Loucy (cell line): Measurements from ENCODE around the gene PDE9A.
"Not testable (repeated sequence)": the region's sequence is repeated elsewhere in the genome, so short reads cannot be mapped to it uniquely, and the experiment has no call there.

Experiments used
- H2AFZ ChIP-seq: fragments of 200-600 bp; sonication (generic); 2 replicates; pipeline ENCODE4 v1.6.0; 2016; ENCODE audit warnings: antibody characterized with exemption, mild to moderate bottlenecking, low read length, moderate library complexity
- H3F3A ChIP-seq: fragments of 200-600 bp; 2 replicates; pipeline ENCODE4 v1.6.0; 2016; ENCODE audit warnings: antibody characterized with exemption, low read depth, mild to moderate bottlenecking
- H3K27me3 ChIP-seq: fragments of 200-600 bp; sonication (generic); 2 replicates; pipeline ENCODE4 v1.6.1; 2014; ENCODE audit warnings: low read length, mild to moderate bottlenecking; ENCODE audit not compliant: insufficient read depth, poor library complexity, severe bottlenecking
- H3K36me3 ChIP-seq: fragments of 200-600 bp; sonication (generic); 2 replicates; pipeline ENCODE4 v1.6.1; 2016; ENCODE audit warnings: low read length; ENCODE audit not compliant: insufficient read depth
- H3K4me1 ChIP-seq: fragments of 200-600 bp; sonication (generic); 2 replicates; pipeline ENCODE4 v1.5.1; 2014; ENCODE audit warnings: low read length, mild to moderate bottlenecking; ENCODE audit not compliant: insufficient read depth, poor library complexity, severe bottlenecking
- H3K4me2 ChIP-seq: fragments of 200-600 bp; sonication (generic); 2 replicates; pipeline ENCODE4 v1.6.0; 2014; ENCODE audit warnings: antibody characterized with exemption, low read length, low read depth, mild to moderate bottlenecking; ENCODE audit not compliant: poor library complexity, severe bottlenecking
- H3K4me3 ChIP-seq: fragments of 200-600 bp; sonication (generic); 2 replicates; pipeline ENCODE4 v1.5.1; 2014; ENCODE audit warnings: low read length, mild to moderate bottlenecking, mixed read lengths; ENCODE audit not compliant: poor library complexity, severe bottlenecking
- H3K79me2 ChIP-seq: fragments of 200-600 bp; sonication (generic); 2 replicates; pipeline ENCODE4 v1.6.1; 2014; ENCODE audit warnings: low read length; ENCODE audit not compliant: insufficient read depth
- H3K9ac ChIP-seq: fragments of 200-600 bp; sonication (generic); 2 replicates; pipeline ENCODE4 v1.6.0; 2014; ENCODE audit warnings: mild to moderate bottlenecking, low read depth, low read length, moderate library complexity; ENCODE audit not compliant: poor library complexity, severe bottlenecking
- H3K9me2 ChIP-seq: fragments of 200-600 bp; sonication (generic); replicated peaks from 2 replicates; pipeline ENCODE4 v1.6.1; 2016; ENCODE audit warnings: low read depth, low read length, mixed read lengths
- H3K9me3 ChIP-seq: fragments of 200-600 bp; sonication (generic); 2 replicates; pipeline ENCODE4 v1.6.1; 2014; ENCODE audit warnings: mild to moderate bottlenecking, antibody characterized with exemption, low read length, low read depth; ENCODE audit not compliant: insufficient read depth
- H4K20me1 ChIP-seq: fragments of 200-600 bp; sonication (generic); 2 replicates; pipeline ENCODE4 v1.6.0; 2014; ENCODE audit warnings: antibody characterized with exemption, low read length, mild to moderate bottlenecking; ENCODE audit not compliant: insufficient read depth, poor library complexity, severe bottlenecking
- EZH2phosphoT487 ChIP-seq: fragments of 200-600 bp; IDR thresholded peaks from 2 replicates; pipeline ENCODE4 v1.6.1; 2018; ENCODE audit warnings: antibody characterized with exemption, mild to moderate bottlenecking, moderate library complexity, borderline replicate concordance
- TF ChIP-seq, protein P1 (sequence below): fragments of 200-600 bp; sonication (generic); conservative IDR thresholded peaks from 2 replicates; pipeline ENCODE4 v1.5.1; 2014; ENCODE audit warnings: mild to moderate bottlenecking, antibody characterized with exemption, low read length

Gene PDE9A

DNA sequence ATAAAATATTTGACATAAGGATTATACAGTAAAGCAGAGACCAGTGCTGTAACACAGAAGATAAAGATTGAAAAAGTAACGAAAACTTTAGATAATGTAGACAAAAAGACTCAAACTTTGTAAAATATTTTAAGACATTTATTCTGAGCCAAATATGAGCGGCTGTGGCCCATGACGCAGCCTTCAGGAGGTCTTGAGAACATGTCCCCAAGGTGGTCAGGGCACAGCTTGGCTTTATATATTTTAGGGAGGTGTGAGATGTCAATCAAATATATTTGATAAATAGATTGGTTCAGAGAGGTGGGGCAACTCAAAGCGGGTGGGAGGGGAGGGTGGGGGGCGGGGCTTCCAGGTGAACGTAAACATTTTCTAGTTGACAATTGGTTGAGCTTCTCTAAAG lies 144.7 kb downstream of the PDE9A start:
- Histone ChIP-seq H3K9me2 (no peaks in the 10 kb centered on the region), H3K27me3 (no peaks in the 10 kb centered on the region), H4K20me1 (no peaks in the 10 kb centered on the region), H3K9me3 (no peaks in the 10 kb centered on the region), H3K79me2 (no peaks in the 10 kb centered on the region), H3K4me3 (no peak overlapping the region), H3K36me3 (no peaks in the 10 kb centered on the region), H3K4me2 (no peak overlapping the region), H3F3A (no peaks in the 10 kb centered on the region), H2AFZ (no peak overlapping the region), H3K9ac (no peak overlapping the region), H3K4me1 (no peaks in the 10 kb centered on the region)
- TF ChIP-seq, protein P1, sequence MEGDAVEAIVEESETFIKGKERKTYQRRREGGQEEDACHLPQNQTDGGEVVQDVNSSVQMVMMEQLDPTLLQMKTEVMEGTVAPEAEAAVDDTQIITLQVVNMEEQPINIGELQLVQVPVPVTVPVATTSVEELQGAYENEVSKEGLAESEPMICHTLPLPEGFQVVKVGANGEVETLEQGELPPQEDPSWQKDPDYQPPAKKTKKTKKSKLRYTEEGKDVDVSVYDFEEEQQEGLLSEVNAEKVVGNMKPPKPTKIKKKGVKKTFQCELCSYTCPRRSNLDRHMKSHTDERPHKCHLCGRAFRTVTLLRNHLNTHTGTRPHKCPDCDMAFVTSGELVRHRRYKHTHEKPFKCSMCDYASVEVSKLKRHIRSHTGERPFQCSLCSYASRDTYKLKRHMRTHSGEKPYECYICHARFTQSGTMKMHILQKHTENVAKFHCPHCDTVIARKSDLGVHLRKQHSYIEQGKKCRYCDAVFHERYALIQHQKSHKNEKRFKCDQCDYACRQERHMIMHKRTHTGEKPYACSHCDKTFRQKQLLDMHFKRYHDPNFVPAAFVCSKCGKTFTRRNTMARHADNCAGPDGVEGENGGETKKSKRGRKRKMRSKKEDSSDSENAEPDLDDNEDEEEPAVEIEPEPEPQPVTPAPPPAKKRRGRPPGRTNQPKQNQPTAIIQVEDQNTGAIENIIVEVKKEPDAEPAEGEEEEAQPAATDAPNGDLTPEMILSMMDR: no peak
- no peak for TF ChIP-seq EZH2phosphoT487

DNA sequence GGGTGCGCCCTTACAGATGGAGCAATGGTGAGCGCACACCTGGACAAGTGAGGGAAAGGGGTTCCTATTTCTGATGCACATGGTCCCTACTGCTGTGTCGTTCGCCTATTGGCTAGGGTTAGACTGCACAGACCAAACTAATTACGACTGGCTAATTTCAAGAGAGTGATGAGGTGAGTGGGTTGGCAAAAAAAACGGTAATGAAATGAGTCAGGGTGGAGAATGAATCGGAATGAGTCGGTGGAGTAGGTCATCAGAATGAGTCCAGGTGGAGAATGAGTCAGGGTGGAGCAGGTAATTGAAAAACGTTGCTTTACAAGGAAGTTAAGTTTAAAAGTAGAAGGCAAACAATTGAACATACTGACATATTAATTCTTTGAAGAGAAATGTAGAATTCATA lies 146.1 kb downstream of the PDE9A start:
- TF ChIP-seq, protein P1: no peak
- no peak for TF ChIP-seq EZH2phosphoT487
- H3K4me2 ChIP-seq: no peak overlapping the region

DNA sequence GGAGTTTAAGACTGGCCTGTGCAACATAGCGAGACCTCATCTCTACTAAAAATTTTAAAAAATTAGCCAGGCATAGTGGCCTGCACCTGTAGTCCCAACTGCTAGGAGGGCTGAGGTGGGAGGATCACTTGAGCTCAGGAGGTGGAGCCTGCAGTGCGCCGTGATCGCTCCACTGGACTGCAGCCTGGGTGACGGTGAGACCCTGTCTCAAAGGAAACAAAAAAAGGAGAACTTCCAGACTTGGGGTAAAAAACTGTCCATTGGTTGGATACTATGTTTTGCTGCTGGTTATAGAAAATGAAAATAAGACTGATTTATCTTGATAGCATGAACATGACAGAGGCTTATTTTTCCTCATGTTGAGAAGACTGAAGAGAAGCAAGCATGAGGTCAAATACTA lies 146.5 kb downstream of the PDE9A start:
- no peaks in the 10 kb centered on the region for H3K27me3 ChIP-seq
- no peaks in the 10 kb centered on the region for H3K79me2 ChIP-seq
- no peak overlapping the region for H3K9ac ChIP-seq
- H3K9me2 ChIP-seq: no peaks in the 10 kb centered on the region
- no peaks in the 10 kb centered on the region for H3K9me3 ChIP-seq
- H3K4me3 ChIP-seq: no peak overlapping the region
- H3K36me3 ChIP-seq: no peaks in the 10 kb centered on the region
- H3F3A ChIP-seq: no peaks in the 10 kb centered on the region
- H3K4me2 ChIP-seq: no peak overlapping the region
- H4K20me1 ChIP-seq: no peaks in the 10 kb centered on the region
- no peaks in the 10 kb centered on the region for H3K4me1 ChIP-seq
- TF ChIP-seq, protein P1: no peak
- no peak for TF ChIP-seq EZH2phosphoT487
- H2AFZ ChIP-seq: no peak overlapping the region

More for the DNA sequence above, 146.1 kb downstream of the PDE9A start:
- H3K79me2 ChIP-seq: no peaks in the 10 kb centered on the region
- no peak overlapping the region for H3K4me3 ChIP-seq
- no peaks in the 10 kb centered on the region for H3K9me3 ChIP-seq
- no peaks in the 10 kb centered on the region for H3K4me1 ChIP-seq
- H3K27me3 ChIP-seq: no peaks in the 10 kb centered on the region
- H3K36me3 ChIP-seq: no peaks in the 10 kb centered on the region
- no peaks in the 10 kb centered on the region for H3K9me2 ChIP-seq
- no peaks in the 10 kb centered on the region for H4K20me1 ChIP-seq
- no peak overlapping the region for H2AFZ ChIP-seq
- no peaks in the 10 kb centered on the region for H3F3A ChIP-seq
- no peak overlapping the region for H3K9ac ChIP-seq

DNA sequence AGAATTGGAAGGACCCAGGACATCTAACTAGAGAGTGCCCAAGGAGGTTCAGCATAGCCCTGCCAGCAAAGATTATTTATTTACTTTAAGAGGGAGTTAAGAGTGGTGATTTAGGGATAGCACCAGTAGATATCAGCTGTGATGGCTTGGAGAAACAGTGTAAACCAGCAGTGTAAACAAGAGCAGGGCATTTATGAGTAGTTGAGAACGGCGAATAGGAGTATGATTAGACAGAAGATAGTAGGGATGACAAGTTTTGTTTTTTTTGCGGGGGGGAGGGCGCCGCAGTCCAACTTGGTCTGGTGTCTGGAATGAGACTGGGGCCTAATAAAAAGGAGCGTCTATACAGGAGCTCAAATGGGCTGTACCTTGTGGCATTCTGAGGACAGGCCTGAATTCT lies 148.2 kb downstream of the PDE9A start:
- not testable (repeated sequence) for H3K4me1 ChIP-seq, H3K9ac ChIP-seq, H3K4me3 ChIP-seq, H3K27me3 ChIP-seq, H3K36me3 ChIP-seq, H2AFZ ChIP-seq, H4K20me1 ChIP-seq, H3K9me2 ChIP-seq, H3K4me2 ChIP-seq, H3F3A ChIP-seq, H3K9me3 ChIP-seq, H3K79me2 ChIP-seq
